HEK293 (cell line): ENCODE results near the gene LBX2.
"Not testable (repeated sequence)": the region's sequence is repeated elsewhere in the genome, so short reads cannot be mapped to it uniquely, and the experiment has no call there.

Source experiments
- CTCF ChIA-PET: fragments of 350-600 bp; formaldehyde crosslinking; extraction: SDS; loops from one replicate; lab custom pipeline; 2021; ENCODE audit warnings: antibody characterized with exemption; lab: Yijun Ruan, JAX
- POLR2A ChIA-PET: fragments of 300-600 bp; formaldehyde crosslinking; extraction: SDS; loops from one replicate; lab custom pipeline; 2020; ENCODE audit warnings: antibody characterized with exemption, inconsistent platforms; lab: Yijun Ruan, JAX
- H3K27ac ChIP-seq: fragments of 200-500 bp; sonication (Bioruptor generic); 2 replicates; pipeline ENCODE4 v1.5.1; 2014; ENCODE audit warnings: low read depth, low read length, control low read depth, inconsistent platforms; ENCODE audit errors: extremely low read depth
- H3K36me3 ChIP-seq, 2 experiments: fragments of 200-500 bp in 1 of 2; sonication (Bioruptor generic) in 1 of 2; 1 replicate in 1 of 2; 2 replicates in 1 of 2; pipeline ENCODE4 v1.5.1; 2014 to 2017; ENCODE audit warnings: inconsistent platforms in 2 of 2, low read length in 2 of 2; ENCODE audit not compliant: control insufficient read depth in 2 of 2, insufficient read depth in 1 of 2
- H3K4me1 ChIP-seq: fragments of 200-500 bp; sonication (Bioruptor generic); 2 replicates; pipeline ENCODE4 v1.5.1; 2014; ENCODE audit warnings: mild to moderate bottlenecking, low read length, inconsistent platforms; ENCODE audit not compliant: control insufficient read depth, insufficient read depth
- H3K4me3 ChIP-seq: 2 replicates; pipeline ENCODE4 v1.5.1; 2011; ENCODE audit warnings: low read depth, mild to moderate bottlenecking, control low read depth, low read length, moderate library complexity
- H3K9me3 ChIP-seq: fragments of 200-500 bp; sonication (Bioruptor generic); 2 replicates; pipeline ENCODE4 v1.5.1; 2014; ENCODE audit warnings: low read depth, low read length, inconsistent platforms; ENCODE audit not compliant: control insufficient read depth, insufficient read depth
- REPIN1 ChIP-seq: fragments of 450-650 bp; formaldehyde crosslinking; IDR thresholded peaks from 2 replicates; pipeline ENCODE4 v1.5.1; 2017; ENCODE audit warnings: missing biosample characterization, missing genetic modification characterization, low read depth
- ZBTB26 ChIP-seq: fragments of 450-650 bp; formaldehyde crosslinking; optimal IDR thresholded peaks from 2 replicates; pipeline ENCODE3; 2016; ENCODE audit warnings: missing biosample characterization, mild to moderate bottlenecking, missing genetic modification characterization
- ZIC2 ChIP-seq: fragments of 450-650 bp; formaldehyde crosslinking; IDR thresholded peaks from 2 replicates; pipeline ENCODE4 v1.5.1; 2016; ENCODE audit warnings: missing biosample characterization, missing genetic modification characterization
- ZNF335 ChIP-seq: fragments of 450-650 bp; formaldehyde crosslinking; conservative IDR thresholded peaks from 2 replicates; pipeline ENCODE4 v1.5.1; 2016; ENCODE audit warnings: missing biosample characterization, missing genetic modification characterization
- ZNF362 ChIP-seq: fragments of 450-650 bp; formaldehyde crosslinking; IDR thresholded peaks from 2 replicates; pipeline ENCODE4 v1.5.1; 2016; ENCODE audit warnings: missing biosample characterization, missing genetic modification characterization
- ZNF624 ChIP-seq: fragments of 450-650 bp; formaldehyde crosslinking; IDR thresholded peaks from 2 replicates; pipeline ENCODE4 v1.5.1; 2017; ENCODE audit warnings: missing biosample characterization, missing genetic modification characterization
- ZNF692 ChIP-seq: fragments of 450-650 bp; formaldehyde crosslinking; IDR thresholded peaks from 2 replicates; pipeline ENCODE4 v1.5.1; 2016; ENCODE audit warnings: missing biosample characterization, missing genetic modification characterization
- TF ChIP-seq, protein P1 (sequence below): fragments of 450-650 bp; formaldehyde crosslinking; IDR thresholded peaks from 2 replicates; pipeline ENCODE4 v1.5.1; 2016; ENCODE audit warnings: missing biosample characterization, missing genetic modification characterization

Gene LBX2

GRCh38 chr2:74472086-74472944, 27.1 kb downstream of the LBX2 start, which contains the start of gene MRPL53 (continued):
- TF ChIP-seq ZIC2 (tag by site-specific recombination): no peak

DNA sequence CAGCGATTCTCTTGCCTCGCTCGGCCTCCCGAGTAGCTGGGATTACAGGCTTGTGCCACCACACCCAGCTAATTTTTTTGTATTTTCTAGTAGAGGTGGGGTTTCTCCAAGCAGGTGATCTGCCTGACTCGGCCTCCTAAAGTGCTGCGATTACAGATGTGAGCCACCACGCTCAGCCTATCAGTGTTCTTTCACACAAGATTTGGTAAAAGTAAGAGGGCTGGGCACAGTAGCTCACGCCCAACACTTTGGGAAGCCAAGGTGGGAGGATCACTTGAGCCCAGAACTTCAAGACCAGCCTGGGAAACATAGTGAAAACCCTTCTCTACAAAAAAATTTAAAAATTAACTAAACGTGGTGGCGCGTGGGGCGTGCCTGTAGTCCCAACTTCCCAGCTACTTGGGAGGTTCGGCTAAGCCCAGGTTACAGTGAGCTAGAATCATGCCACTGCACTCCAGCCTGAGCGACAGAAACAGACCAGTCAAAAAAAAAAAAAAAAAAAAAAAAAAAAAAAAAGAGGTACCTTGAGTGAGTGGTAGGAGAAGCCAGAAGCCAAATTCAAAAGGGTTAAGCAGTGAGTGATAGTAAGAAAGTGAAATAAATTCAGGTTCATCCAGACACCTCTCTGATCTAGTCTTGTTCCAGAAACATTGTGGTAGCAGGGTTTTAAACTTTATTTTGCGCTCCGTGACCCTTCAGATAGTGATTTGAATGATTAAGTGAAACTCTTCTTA, 27.9 kb downstream of the LBX2 start:
- Histone ChIP-seq H3K4me1 (0 out of 2 replicates have a peak, but pooled peaks cover 2% of the 10 kb centered on the region), H3K27ac (peak overlapping the region; percentile 87), H3K9me3 (no peaks in the 10 kb centered on the region), H3K4me3 (peak overlapping the region; percentile 55), H3K36me3 (peaks cover 14 to 23% of the 10 kb centered on the region in 2 experiments; a peak in 2 of 3 replicates)
- CTCF ChIA-PET: no interaction called here
- TF ChIP-seq REPIN1 (no peak), ZNF362 (tag by site-specific recombination) (peak; percentile 92)
- POLR2A ChIA-PET: interaction anchor here (0.6 to 4.0 kb wide), 8 partner anchors 10 to 293 kb away, joined by 3 to 44 read pairs (median 4); partner anchors contain the start of genes AUP1, CCDC142, HTRA2 and TTC31

DNA sequence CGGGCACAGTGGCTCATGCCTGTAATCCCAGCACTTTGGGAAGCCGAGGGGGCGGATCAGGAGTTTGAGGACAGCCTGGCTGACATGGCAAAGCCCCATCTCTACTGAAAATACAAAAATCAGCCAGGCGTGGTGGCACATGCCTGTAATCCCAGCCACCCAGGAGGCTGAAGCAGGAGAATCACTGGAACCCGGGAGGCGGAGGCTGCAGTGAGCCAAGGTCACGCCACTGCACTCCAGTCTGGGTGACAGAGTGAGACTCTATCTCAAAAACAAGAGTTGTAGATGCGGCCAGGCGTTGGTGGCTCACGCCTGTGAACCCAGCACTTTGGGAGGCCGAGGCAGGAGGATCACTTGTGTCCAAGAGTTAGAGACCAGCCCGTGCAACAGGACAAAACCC, 28.7 kb downstream of the LBX2 start:
- H3K36me3 ChIP-seq: peaks cover 8 to 17% of the 10 kb centered on the region in 2 experiments; a peak in 2 of 3 replicates
- POLR2A ChIA-PET: interaction anchor here (1.0 to 4.0 kb wide), 3 partner anchors 10 to 59 kb away, joined by 3 to 44 read pairs (median 13); partner anchors contain the start of genes AUP1, HTRA2 and WBP1
- H3K4me3 ChIP-seq, H3K4me1 ChIP-seq, CTCF ChIA-PET, H3K27ac ChIP-seq, H3K9me3 ChIP-seq: not testable (repeated sequence)
- 0 out of 2 replicates have a peak, but pooled peaks have one; percentile 14 for TF ChIP-seq ZNF362 (tag by site-specific recombination)

DNA sequence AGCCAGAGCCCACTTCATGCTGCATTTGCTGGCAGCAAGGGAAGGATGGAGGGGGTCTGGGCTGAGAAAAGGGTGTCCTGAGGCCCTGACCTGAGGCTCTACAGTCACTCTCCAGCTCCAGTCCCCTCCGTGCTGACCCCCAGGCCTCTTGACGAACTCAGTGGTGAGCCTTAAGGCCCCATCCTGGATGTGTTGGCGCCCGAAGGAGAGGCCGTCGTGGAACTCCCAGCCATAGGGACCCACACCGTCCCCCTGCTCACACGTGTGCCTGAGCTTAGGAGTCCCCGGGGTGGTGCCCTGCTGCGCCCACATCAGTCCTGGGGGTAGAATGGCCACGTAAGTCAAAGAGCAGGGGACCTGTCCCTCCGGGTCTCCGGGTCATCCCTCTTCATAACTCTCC, 35.0 kb downstream of the LBX2 start:
- ChIA-PET POLR2A (interaction anchor here (1.2 to 1.6 kb wide), 2 partner anchors 8 to 18 kb away, joined by 5 to 6 read pairs; partner anchors contain the start of genes CCDC142 and TTC31), CTCF (interaction anchor here (0.7 to 1.4 kb wide), 3 partner anchors 44 to 182 kb away, joined by 3 to 5 read pairs (median 3); no protein-coding TSS in a partner anchor)
- Histone ChIP-seq H3K9me3 (no peaks in the 10 kb centered on the region), H3K4me1 (no peaks in the 10 kb centered on the region), H3K27ac (peak overlapping the region; percentile 74; the same call in 1 of the 2 replicates), H3K4me3 (peak overlapping the region; percentile 88), H3K36me3 (peaks cover 0 to 31% of the 10 kb centered on the region in 2 experiments; a peak in 1 of 3 replicates)
- TF ChIP-seq, protein P1, sequence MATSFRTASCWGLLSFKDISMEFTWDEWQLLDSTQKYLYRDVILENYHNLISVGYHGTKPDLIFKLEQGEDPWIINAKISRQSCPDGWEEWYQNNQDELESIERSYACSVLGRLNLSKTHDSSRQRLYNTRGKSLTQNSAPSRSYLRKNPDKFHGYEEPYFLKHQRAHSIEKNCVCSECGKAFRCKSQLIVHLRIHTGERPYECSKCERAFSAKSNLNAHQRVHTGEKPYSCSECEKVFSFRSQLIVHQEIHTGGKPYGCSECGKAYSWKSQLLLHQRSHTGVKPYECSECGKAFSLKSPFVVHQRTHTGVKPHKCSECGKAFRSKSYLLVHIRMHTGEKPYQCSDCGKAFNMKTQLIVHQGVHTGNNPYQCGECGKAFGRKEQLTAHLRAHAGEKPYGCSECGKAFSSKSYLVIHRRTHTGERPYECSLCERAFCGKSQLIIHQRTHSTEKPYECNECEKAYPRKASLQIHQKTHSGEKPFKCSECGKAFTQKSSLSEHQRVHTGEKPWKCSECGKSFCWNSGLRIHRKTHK (tag by site-specific recombination): no peak
- TF ChIP-seq ZNF335 (tag by site-specific recombination) (peak; percentile 14; the same call in 1 of the 2 replicates), ZBTB26 (tag by site-specific recombination) (no peak), ZNF692 (tag by site-specific recombination) (0 out of 2 replicates have a peak, but pooled peaks have one; percentile 25), ZNF624 (no peak)
